ENCODE measurements around the gene ZBTB7C.

Gene ZBTB7C

DNA sequence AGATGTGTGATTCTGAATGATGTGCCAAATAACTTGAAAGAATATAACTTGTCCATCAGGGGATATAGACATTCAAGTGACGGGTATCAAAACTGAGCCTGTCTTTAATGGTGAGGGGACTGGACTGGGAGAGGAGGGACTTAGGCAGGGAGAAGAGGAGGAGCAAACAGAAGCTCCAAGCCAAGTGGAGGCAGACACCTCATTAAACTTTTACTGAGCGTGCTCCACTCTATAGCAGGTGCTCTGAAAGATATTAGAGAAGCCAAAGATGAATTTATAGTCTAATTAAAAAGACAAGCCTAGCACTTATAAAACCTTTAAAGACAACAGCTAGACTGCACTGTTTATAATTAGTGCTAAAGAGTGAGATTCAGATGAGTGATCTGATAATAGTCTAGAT lies 431.0 kb downstream of the ZBTB7C start:
- DNase-seq, result no peak
